ENCODE measurements around the gene CLTCL1.

DNA sequence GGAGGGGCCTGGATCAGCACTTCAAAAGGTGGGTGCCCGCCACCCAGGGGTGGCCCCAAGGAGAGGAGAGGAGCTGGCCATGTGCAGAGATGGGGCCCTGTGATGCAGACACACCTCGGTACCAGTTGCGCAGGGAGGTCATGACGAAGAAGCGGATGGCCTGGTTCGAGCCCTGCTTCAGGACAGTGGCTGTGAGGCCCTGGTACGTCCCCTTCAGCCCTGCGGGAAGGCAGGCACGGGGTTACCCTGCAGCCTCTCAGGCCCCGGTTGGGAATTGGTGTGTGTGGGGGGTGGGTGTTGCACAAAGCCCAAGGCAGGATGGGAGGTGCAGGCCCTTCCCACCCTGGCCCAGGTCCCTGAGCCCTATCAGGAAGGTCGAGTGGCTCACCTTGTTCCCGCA, 114.8 kb downstream of the CLTCL1 start:
- TF ChIP-seq CTCF (IDR thresholded peaks at IDR 0.05) (no peak), POLR2A (IDR thresholded peaks at IDR 0.05) (no peak)
